NCI-H1105 treated with DMSO at 0.1 percent for 48 hours (cell line): Measurements from ENCODE around the gene INTS4.
"Not testable (repeated sequence)": the region's sequence is repeated elsewhere in the genome, so short reads cannot be mapped to it uniquely, and the experiment has no call there.

ENCODE experiments used
- DNase-seq: peaks from one replicate; lab custom pipeline; 2025; lab: John Stamatoyannopoulos, UW

The INTS4 gene

DNA sequence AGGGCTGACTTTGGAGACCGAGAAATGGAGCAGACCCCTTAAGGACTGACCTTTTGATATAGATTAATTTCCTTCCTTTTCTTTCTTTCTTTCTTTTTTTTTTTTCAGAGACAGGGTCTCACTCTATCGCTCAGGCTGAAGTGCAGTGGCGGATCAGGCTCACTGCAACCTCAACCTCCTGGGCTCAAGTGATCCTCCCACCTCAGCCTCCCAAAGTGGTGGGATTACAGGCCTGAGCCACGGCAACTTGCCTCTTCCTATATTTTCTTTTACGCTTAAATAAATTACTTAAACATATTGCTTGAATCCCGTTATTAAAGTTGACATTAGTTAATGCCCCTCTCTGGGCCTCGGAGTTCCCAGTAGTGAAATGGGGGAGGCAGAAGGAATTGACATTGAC lies 29.0 kb upstream of the INTS4 start:
- no peak for DNase-seq

DNA sequence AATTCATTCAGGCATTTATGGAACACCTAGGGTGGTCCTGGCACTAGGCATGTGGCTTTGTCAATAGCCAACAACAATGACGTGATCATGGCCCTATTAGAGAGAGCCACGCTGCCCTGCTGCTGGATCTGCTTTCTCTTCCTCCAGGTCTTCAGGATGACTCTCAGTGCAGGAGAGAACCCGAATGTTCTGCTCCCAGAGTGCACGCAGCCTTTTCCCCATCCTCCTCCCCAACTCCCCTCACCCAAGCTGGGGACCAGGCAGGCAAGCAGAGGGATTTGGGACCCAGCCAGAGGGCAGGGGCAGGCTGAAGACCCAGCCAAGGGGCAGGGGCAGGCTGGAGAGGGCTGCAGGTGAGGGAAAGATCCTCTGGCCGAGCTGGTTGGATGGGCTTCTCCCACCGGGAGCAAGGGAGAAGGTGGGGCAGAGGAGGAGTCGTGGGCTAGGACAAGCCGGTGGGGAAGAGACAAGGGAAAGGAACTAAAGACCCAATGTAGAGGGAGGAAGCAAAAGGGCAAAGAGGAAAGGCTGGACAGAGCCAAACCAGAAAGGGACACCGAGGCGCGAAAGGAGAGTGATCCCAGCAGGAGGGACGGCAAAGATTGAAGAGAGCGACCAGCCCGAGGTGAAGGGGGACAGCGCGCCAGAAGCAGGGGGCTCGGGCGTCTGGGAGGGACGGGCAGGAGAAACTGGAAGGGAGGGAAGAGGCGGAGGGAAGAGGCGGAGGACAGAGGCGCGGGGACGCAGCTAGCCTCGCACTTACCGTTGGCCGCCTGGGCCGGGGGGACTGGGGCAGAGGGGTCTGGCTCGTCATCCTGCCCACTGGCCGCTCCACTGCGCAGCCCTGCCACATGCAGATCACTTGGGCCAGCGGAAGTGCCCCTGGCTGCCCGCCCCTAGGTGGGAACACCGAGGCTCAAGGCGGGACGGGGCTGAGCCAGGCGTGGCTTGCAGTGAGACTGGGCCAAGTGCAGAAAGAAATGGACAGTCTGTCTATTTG lies 28.2 kb upstream of the INTS4 start, which contains the start of gene KCTD14:
TSS of gene KCTD14 (minus strand) at position 880 of the 1,000 bp plus-strand sequence. CDS start at position 853, 27 bp downstream.
- peak; percentile 30 for DNase-seq

DNA sequence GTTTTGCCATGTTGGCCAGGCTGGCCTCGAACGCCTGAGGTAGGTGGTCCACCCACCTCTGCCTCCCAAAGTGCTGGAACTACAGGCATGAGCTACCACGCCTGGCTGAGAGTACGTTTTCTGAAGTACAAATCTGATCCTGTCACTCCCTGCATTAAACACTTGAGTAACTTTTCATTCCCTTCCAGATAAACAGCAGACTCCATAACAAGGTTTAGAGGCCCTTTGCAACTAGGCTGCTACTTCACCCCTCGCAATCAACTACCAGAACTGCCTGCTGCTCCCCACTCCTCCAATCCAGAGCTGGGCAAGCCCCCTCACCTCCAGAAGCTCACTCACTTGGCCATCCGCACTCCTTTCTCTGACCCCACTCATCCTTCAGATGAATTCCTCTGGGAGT lies 27.1 kb upstream of the INTS4 start:
- DNase-seq: no peak

DNA sequence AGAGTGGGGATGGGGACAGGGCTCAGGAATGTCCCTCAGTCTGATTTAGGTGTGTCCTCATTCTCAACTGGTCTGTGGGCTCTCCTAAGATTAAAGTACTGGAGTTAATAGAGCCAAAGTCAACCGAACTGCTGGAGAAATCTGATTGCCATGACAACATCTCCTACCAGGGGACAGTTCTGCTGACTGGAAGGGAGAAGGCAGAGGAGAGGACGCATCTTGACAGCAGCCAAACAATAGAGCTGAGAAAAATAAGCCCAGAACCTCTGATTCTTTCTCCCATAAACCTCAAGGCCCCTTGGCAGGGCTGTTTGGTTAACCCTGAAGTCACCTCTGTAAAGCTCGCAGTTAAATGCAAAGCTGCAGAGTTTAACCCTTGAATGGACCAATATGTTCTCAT lies 25.8 kb upstream of the INTS4 start:
- DNase-seq: no peak

DNA sequence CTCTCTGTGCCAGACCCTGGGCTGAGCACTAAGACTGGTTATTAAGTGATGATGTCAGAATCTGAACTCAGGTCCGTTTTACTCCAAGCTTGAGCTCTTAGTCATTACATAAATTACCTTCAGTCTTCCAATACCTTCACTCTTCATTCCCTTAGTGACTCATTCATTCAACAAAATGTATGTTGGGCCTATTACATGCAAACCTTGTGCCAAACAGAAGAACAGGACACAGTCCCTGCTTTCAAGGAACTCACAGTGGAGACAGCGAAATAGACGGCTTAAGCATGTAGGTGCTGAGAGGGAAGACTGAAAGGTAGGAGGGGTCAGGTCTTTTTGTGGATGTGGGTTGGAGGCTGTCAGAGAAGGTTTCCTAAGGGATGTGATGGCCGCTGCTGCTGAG lies 25.3 kb upstream of the INTS4 start:
- DNase-seq: no peak

DNA sequence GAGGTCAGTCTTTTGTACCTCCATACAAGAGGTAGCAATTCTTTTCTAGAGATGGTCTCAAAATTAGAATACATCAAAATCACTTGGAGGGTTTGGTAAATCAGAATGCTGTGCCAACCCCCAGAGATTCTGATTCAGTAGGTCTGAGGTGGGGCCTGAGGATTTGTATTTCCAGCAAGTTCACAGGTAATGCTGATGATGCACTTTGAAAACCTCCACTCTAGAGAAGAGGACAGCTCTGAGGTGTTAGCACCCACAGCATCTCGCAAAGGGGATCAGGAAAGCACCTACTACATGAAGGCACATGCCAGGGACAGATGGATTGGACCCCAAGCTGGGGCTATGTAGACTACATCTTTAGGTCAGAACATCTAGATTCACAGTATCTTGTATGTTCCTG lies 21.4 kb upstream of the INTS4 start:
- no peak for DNase-seq

DNA sequence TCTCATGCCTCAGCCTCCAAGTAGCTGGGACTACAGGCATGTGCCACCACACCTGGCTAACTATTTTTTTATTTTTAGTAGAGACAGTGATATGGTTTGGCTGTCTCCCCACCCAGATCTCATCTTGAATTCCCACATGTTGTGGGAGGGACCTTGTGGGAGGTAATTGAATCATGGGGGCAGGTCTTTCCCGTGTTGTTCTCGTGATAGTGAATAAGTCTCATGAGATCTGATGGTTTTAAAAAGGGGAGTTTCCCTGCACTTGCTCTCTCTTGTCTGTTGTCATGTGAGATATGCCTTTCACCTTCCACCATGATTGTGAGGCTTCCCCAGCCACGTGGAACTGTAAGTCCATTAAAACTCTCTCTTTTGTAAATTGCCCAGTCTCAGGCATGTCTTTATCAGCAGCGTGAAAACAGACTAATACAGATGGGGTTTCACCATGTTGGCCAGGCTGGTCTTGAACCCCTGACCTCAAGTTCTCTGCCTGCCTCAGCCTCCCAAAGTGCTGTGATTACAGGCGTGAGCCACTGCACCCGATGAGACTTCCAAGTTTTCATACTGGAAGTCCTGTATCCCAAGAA lies 20.6 kb upstream of the INTS4 start:
- not testable (repeated sequence) for DNase-seq

DNA sequence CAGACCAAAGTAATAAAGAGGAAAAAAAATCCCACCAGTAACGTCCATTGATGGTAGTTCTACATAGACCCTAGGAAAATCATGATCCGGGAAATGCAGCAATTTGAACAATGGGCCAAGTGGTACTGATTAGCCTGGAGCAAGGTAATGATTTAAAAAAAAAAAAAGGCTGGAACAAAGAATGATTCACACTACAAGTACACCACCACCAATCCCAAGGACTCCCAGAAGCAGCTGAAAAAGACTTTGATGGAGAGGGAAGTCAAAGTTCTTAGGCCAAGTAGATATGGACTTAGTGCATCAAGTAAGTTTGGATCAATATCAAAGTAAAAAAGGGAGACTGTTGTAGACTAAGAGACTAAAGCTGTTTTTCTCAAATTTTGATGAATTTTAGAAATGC lies 16.8 kb upstream of the INTS4 start:
- DNase-seq: no peak

DNA sequence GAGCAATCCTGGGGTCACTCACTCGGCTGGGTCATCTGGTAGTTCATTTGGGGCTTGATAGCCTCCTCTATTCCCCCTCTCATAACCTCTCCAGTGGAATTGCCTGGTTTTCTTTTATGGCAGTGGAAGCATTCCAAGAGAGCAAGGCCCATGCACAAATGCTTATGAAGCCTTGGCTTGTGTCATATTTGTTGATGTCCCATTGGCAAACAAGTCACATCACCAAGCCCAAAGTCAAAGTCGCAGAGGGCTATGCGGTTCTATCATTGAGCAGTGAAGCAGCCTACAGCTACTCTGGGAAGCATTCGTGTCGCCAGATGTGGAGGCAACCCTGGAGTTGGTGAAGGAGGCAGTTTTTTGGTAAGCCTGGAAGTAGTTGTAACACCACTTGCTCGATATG lies 16.3 kb upstream of the INTS4 start:
- no peak for DNase-seq

DNA sequence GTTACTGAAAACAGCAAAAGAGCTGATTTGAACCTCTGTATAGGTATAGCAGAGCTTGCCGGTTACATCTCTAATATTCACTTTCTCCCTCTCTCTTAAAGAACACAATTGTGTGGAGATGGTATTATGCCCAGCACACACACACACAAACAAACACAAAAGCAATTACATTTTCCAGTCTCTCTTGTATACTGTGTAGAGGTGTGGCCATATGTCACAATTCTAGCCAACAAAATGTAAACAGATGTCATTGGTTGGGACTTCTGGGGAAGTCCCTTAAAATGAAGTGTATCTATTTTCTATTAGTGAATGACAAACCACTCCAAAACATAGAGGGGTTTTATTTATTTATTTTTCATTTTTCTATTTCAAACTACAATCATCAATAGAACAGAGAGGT lies 15.8 kb upstream of the INTS4 start:
- DNase-seq: no peak

DNA sequence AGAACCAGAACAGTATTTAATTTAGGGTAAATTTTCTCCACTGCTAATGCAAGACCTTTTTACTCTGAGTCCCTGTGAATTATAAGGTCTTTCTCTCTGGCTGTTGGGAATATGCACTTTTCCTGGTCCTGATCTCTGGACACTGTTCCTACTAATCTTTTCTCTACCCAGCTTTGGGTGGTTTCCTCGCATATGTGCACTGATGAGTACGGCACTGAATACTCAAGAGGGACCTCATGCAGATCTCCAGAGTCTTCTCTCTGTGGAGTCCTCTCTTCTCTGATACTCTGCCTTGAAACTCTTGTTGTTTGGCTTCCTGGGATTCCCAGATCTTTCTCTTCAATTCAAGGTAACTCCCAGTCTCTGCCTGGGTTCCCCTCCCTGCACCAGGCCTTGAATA lies 14.6 kb upstream of the INTS4 start:
- DNase-seq: no peak

DNA sequence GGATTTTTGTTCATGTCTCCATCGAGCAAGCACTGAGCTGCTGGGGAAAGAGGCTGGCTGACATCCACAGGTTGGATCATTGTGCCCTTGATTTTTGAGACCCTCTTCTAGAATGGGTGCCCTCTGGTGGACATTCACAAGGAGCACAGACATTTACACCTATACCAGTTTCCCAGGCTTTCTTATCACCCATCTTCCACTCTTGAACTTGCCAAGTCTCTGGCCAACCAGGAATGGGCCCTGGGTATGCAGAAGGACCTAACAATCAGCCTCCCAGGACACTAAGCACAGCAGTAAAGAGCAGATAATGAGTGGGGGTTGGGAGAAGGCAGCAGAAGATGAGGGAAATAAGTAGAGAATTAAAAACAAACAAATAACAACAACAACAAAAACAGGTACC lies 5.7 kb upstream of the INTS4 start:
- peak; percentile 92 for DNase-seq

DNA sequence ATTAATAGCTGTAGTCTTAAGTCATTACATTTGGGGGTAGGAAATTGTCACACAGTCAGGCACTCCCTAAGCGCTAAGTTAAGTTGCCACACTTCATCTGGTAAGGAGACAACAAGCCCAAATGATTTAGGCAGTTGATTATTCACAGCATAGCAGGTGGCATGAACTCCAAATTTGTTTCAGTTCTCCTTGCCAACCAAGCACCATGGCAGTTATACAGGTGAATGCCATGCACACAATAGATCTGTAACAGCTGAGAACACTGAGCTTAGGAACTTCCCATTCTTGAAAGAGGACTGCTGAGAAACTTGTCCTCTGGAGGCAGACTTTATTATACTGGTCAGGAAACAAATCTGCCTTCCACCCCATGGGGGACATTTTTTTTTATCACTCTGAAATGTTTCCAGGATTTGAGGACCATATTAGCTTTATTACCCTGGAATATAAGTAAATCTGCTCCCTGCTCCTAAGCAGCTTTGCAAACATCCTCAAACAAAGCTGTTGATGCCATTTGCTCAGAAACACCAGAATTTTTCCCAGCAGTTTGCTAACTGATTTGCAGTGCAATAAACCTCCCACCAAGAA lies 5.1 kb upstream of the INTS4 start:
- DNase-seq: no peak

DNA sequence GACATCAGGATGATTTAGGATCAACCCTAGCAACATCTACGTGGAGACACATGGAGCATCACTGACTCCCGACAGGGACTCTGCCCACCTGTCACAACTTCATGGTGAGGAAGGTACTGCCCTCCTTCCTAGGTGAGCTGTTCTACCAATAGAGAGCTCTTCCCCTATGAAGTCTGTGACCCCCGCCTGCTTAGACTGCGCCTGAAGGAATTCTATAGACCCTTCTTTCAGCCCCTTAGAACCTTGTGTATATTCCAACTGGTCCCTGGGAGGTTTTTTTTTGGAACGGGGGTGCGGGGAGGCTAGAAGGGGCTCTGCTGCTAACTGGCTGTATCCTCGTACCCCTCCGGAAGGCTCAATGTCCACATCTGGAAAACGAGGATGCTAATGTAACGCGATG lies 566 bp downstream of the INTS4 start:
- peak; percentile 13 for DNase-seq

DNA sequence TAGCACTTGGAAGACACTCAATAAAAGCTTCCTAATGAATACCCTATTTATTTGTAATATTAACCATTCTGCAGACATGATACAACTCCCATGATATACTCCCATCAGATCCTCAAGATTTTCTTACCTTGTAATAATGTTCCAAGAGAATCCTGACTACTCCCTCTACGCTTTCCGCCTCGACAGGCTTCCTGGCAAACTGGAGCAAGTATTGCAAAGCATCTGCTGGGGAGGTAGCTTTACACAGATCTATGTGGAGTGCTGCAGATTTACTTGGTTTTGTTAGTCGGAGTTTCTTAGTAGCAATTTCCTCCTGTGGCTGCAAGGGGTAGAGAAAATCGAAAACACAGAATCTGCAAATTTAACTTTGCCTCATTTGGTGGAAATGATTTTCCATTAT lies 3.5 kb downstream of the INTS4 start:
- no peak for DNase-seq

DNA sequence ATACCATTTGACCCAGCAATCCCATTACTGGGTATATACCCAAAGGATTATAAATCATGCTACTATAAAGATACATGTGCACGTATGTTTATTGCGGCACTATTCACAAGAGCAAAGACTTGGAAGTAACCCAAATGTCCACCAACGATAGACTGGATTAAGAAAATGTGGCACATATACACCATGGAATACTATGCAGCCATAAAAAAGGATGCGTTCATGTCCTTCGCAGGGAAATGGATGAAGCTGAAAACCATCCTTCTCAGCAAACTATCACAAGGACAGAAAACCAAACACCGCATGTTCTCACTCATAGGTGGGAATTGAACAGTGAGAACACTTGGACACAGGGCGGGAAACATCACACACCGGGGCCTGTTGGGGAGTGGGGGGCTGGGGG lies 8.0 kb downstream of the INTS4 start:
- DNase-seq: not testable (repeated sequence)

DNA sequence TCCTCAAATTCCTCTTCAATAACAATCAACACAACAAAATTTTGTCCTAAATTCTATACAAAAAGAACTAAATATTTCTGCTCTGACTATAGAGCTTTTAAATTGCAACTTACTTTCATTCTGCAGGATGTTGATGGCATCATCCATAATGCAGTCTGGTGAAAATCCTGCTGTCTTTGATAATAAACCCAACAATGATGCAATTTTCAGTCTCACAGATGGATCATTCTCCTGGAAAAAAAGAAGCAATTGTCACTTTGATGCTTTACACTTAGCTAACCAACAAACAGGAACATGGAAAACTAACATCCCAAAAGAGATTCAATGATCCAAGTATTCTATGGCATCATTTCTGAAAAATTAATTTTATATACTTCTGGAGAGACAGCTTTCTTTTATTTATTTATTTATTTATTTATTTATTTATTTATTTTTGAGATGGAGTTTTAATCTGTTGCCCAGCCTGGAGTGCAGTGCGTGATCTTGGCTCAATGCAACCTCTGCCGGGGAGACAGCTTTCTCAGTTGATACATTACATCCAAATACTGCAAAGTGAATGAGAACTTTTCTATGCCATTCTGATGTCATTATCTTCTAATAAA lies 13.0 kb downstream of the INTS4 start:
- DNase-seq: no peak

DNA sequence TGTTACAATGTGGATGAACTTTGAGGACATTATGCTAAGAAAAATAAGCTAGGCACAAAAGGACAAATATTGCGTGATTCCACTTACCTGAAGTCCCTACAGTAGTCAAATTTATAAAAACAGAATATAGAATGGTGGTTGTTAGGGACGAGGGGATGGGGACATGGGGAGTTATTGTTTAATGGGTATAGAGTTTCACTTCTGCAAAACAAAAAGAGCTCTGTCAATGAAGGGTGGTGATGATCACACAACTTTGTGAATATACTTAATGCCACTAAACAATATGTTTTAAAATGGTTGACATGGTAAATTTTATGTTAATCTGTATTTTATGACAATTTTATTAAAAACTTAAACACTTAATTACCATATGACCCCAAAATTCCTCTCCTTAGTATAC lies 26.1 kb downstream of the INTS4 start:
- no peak for DNase-seq

DNA sequence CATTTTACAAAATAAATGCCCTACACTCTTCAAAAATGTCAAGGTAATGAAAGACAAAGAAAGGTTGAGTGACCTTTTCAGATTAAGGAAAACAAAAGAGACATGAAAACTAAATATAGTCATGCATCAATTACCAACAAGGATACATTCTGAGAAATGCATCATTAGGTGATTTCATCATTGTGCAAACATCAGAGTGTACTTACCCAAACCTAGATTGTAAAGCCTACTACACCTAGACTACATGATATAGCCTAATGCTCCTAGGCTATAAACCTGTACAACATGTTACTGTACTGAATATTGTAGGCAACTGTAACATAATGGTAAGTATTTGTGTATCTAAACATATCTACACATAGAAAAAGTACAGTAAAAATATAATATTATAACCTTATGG lies 26.7 kb downstream of the INTS4 start:
- no peak for DNase-seq

DNA sequence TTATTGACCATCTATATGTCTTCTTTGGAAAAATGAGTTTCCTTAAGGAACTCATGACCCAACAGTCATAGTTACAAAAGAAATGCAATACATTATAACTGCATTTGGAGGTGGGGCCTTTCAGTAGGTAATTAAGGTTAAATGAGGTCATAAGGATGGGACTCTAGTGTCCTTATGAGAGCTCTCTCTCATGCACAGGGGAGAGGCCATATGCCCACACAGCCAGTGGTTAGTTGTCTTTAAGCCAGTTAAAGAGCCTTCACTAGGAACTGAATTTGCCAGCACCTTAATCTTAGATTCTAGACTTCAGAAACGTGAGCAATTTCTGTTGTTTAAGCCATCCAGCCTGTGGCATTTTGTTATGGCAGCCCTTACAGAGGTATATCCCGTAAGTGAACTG lies 27.3 kb downstream of the INTS4 start:
- no peak for DNase-seq

DNA sequence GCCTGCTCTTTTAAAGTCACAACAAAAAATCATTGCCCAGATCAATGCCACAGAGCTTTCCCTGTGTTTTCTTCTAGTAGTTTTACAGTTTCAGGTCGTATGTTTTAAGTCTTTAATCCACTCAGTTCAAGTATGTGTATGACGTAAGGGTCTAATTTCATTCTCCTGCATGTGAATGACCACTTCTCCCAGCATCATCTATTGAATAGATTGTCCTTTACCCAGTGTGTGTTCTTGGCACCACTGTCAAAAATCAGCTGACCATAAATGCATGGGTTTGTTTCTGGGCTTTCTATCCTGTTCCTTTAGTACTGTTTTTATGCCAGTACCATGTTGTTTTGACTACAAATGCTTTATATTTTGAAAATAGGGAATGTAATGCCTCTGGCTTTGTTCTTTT lies 28.1 kb downstream of the INTS4 start:
- no peak for DNase-seq

DNA sequence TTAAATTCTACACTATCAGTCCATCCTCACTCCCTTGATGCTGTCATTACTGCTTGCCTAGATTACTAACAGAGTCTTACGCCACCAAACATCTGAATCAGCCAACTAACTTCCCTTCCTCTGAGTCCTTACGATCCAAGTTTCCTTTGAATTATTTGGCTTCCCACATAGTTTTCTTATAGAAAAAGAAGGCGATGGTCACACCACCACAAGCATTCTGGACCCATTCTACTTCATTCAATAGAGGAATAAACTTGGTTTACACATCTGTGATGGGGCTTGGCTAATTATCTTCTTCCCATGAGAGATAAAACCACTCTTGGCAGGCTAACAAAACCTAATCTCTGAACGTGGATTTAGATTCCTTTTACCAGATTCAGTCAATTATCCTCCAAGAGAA lies 35.0 kb downstream of the INTS4 start:
- DNase-seq: no peak
